Measurements from ENCODE around the gene TMCO5A.
"Not testable (repeated sequence)": the region's sequence is repeated elsewhere in the genome, so short reads cannot be mapped to it uniquely, and the experiment has no call there.

Gene TMCO5A

DNA sequence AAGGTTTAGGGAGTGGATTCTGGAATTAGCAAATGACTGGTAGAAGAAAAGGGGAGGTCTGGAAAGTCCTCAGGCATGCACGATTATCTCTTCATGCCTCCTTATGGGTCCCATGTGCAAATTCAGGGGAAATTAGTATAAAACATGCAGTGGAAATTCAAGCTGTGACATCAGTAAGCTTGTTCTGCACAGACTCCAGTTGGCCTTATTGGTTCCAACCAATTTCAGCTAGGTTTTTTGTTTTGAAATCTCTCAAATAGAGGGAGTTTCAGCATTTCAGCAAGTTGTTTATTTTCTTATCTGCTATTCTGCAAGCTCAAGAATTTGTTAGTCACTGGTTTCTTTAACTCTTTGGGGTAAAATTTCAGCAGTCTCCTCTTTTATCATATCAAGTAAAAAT lies 774 bp upstream of the TMCO5A start:
- Histone ChIP-seq H3K4me3 (ENCODE audit: low read length) (no peak overlapping the region), H3K27me3 (ENCODE audit: low read depth, low read length) (no peaks in the 10 kb centered on the region; the same call in none of the 2 replicates), H4K20me1 (ENCODE audit: insufficient read depth, low read length) (no peaks in the 10 kb centered on the region), H3K9me3 (ENCODE audit: insufficient read depth, low read length) (no peaks in the 10 kb centered on the region), H2AFZ (ENCODE audit: low read depth, low read length) (no peak overlapping the region), H3K36me3 (replicated peaks; ENCODE audit: low read depth, low read length) (no peaks in the 10 kb centered on the region), H3K27ac (ENCODE audit: low read length) (no peak overlapping the region), H3K4me2 (ENCODE audit: low read length) (no peak overlapping the region), H3K4me1 (ENCODE audit: low read length) (no peaks in the 10 kb centered on the region), H3K79me2 (ENCODE audit: low read length) (no peaks in the 10 kb centered on the region), H3K9ac (ENCODE audit: low read length) (no peak overlapping the region)
- TF ChIP-seq EZH2phosphoT487 (IDR thresholded peaks at IDR 0.05; ENCODE audit: low read depth): no peak
- TF ChIP-seq, protein P1, sequence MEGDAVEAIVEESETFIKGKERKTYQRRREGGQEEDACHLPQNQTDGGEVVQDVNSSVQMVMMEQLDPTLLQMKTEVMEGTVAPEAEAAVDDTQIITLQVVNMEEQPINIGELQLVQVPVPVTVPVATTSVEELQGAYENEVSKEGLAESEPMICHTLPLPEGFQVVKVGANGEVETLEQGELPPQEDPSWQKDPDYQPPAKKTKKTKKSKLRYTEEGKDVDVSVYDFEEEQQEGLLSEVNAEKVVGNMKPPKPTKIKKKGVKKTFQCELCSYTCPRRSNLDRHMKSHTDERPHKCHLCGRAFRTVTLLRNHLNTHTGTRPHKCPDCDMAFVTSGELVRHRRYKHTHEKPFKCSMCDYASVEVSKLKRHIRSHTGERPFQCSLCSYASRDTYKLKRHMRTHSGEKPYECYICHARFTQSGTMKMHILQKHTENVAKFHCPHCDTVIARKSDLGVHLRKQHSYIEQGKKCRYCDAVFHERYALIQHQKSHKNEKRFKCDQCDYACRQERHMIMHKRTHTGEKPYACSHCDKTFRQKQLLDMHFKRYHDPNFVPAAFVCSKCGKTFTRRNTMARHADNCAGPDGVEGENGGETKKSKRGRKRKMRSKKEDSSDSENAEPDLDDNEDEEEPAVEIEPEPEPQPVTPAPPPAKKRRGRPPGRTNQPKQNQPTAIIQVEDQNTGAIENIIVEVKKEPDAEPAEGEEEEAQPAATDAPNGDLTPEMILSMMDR (IDR thresholded peaks at IDR 0.05; ENCODE audit: low read depth, low read length): no peak

DNA sequence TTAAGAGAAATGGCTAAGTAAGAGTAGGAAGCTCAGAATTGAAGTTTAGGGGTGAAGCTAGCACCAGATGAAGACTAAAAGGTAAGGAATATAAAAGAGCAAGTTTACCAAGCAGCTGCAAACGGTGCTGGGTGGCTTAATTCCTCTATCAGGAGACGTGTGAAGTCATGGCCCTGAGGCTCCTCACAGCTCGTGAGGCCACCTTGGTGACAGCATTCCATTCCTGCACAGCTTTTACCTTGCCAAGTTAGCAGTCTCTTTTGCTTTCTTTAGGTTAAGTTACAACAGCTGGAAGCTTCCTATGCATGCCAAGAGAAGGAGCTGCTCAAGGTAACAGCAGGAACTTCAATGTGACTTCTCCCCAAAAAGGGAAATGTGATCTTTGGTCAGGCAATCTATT lies 6.4 kb downstream of the TMCO5A start:
- H3K4me3 ChIP-seq (ENCODE audit: low read length): no peak overlapping the region
- H3K4me1 ChIP-seq (ENCODE audit: low read length): no peaks in the 10 kb centered on the region
- no peak overlapping the region for H3K27ac ChIP-seq (ENCODE audit: low read length)
- no peaks in the 10 kb centered on the region for H3K36me3 ChIP-seq (replicated peaks; ENCODE audit: low read depth, low read length)
- H3K79me2 ChIP-seq (ENCODE audit: low read length): no peaks in the 10 kb centered on the region
- H4K20me1 ChIP-seq (ENCODE audit: insufficient read depth, low read length): no peaks in the 10 kb centered on the region
- no peak for TF ChIP-seq EZH2phosphoT487 (IDR thresholded peaks at IDR 0.05; ENCODE audit: low read depth)
- TF ChIP-seq, protein P1 (IDR thresholded peaks at IDR 0.05; ENCODE audit: low read depth, low read length): no peak
- H3K9me3 ChIP-seq (ENCODE audit: insufficient read depth, low read length): no peaks in the 10 kb centered on the region
- H3K9ac ChIP-seq (ENCODE audit: low read length): no peak overlapping the region
- no peaks in the 10 kb centered on the region; the same call in 1 of the 2 replicates for H3K27me3 ChIP-seq (ENCODE audit: low read depth, low read length)
- H3K4me2 ChIP-seq (ENCODE audit: low read length): no peak overlapping the region
- H2AFZ ChIP-seq (ENCODE audit: low read depth, low read length): no peak overlapping the region

DNA sequence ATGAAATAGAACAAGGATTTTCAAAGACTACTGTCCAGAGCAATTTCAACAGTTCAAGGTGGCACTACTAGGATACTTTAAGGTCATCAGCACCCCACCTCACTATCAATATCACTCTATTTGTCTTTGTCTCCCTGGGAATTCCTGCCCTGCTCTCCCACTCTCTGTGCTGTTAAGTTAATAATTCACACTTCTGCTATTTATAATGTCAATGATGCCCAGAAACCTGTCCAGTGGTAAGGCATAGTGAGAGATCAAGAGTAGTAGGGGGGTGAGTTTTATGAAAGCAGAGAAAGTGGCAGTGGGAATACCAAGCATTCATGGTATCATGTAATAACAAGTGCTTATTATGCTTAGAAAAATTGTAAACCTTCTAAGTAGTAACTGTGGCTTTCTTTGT lies 7.3 kb downstream of the TMCO5A start:
- Histone ChIP-seq H3K27me3 (ENCODE audit: low read depth, low read length) (no peaks in the 10 kb centered on the region; the same call in 1 of the 2 replicates), H3K9ac (ENCODE audit: low read length) (no peak overlapping the region), H4K20me1 (ENCODE audit: insufficient read depth, low read length) (no peaks in the 10 kb centered on the region), H2AFZ (ENCODE audit: low read depth, low read length) (no peak overlapping the region), H3K79me2 (ENCODE audit: low read length) (no peaks in the 10 kb centered on the region), H3K4me3 (ENCODE audit: low read length) (no peak overlapping the region), H3K9me3 (ENCODE audit: insufficient read depth, low read length) (no peaks in the 10 kb centered on the region), H3K36me3 (replicated peaks; ENCODE audit: low read depth, low read length) (no peaks in the 10 kb centered on the region), H3K27ac (ENCODE audit: low read length) (no peak overlapping the region), H3K4me1 (ENCODE audit: low read length) (no peaks in the 10 kb centered on the region), H3K4me2 (ENCODE audit: low read length) (no peak overlapping the region)
- TF ChIP-seq, protein P1 (IDR thresholded peaks at IDR 0.05; ENCODE audit: low read depth, low read length): no peak
- TF ChIP-seq EZH2phosphoT487 (IDR thresholded peaks at IDR 0.05; ENCODE audit: low read depth): no peak

DNA sequence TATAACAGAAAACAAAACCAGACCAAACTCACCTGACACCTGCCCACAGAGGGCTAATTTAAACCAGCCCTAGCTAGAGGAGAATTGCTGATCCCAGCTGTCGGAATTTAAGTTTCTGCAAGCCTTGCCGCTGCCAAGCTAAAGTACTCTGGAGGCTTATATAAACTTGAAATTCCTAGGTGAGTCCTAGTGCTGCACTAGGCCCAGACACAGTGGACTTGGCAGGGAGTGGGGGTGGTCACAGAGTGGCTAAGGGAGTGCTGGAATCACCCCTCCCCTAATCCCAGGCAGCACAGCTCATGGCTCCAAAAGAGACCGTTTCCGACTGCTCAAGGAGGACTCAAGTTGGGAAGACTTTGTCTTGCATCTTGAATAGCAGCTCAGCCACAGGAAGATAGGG lies 17.6 kb downstream of the TMCO5A start:
- Histone ChIP-seq H4K20me1 (ENCODE audit: insufficient read depth, low read length) (no peaks in the 10 kb centered on the region), H3K36me3 (replicated peaks; ENCODE audit: low read depth, low read length) (no peaks in the 10 kb centered on the region), H2AFZ (ENCODE audit: low read depth, low read length) (no peak overlapping the region), H3K9me3 (ENCODE audit: insufficient read depth, low read length) (no peaks in the 10 kb centered on the region), H3K27me3 (ENCODE audit: low read depth, low read length) (peaks cover 5% of the 10 kb centered on the region; the same call in 1 of the 2 replicates), H3K4me3 (ENCODE audit: low read length) (no peak overlapping the region), H3K27ac (ENCODE audit: low read length) (no peak overlapping the region), H3K4me1 (ENCODE audit: low read length) (no peaks in the 10 kb centered on the region), H3K79me2 (ENCODE audit: low read length) (no peaks in the 10 kb centered on the region), H3K4me2 (ENCODE audit: low read length) (no peak overlapping the region), H3K9ac (ENCODE audit: low read length) (no peak overlapping the region)
- no peak for TF ChIP-seq EZH2phosphoT487 (IDR thresholded peaks at IDR 0.05; ENCODE audit: low read depth)

DNA sequence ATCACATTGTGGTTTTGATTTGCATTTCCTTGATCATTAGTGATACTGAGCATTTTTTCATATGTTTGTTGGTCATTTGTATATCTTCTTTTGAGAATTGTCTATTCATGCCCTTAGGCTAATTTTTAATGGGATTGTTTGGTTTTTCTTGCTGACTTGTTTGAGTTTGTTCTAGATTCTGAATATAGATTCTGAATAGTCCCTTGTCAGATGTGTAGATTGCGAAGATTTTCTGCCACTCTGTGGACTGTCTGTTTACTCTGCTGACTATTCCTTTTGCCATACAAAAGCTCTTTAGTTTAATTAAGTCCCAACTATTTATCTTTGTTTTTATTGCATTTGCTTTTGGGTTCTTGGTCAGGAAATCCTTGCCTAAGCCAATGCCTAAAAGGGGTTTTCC lies 26.3 kb downstream of the TMCO5A start:
- H4K20me1 ChIP-seq (ENCODE audit: insufficient read depth, low read length): not testable (repeated sequence)

More for the DNA sequence above, 26.3 kb downstream of the TMCO5A start:
- not testable (repeated sequence) for H3K4me1 ChIP-seq (ENCODE audit: low read length); H3K36me3 ChIP-seq (replicated peaks; ENCODE audit: low read depth, low read length); H3K9ac ChIP-seq (ENCODE audit: low read length); H2AFZ ChIP-seq (ENCODE audit: low read depth, low read length); H3K9me3 ChIP-seq (ENCODE audit: insufficient read depth, low read length); H3K79me2 ChIP-seq (ENCODE audit: low read length); H3K27ac ChIP-seq (ENCODE audit: low read length); H3K27me3 ChIP-seq (ENCODE audit: low read depth, low read length); H3K4me2 ChIP-seq (ENCODE audit: low read length); H3K4me3 ChIP-seq (ENCODE audit: low read length)
